ENCODE measurements around the gene UBE2E3.
A peak's percentile ranks its signal among the peaks of the same experiment; 100 is the strongest.
"Not testable (repeated sequence)": the region's sequence is repeated elsewhere in the genome, so short reads cannot be mapped to it uniquely, and the experiment has no call there.

UBE2E3 gene

GRCh38 chr2:181073896-181074295 lies 93.5 kb downstream of the UBE2E3 start:
- DNase-seq (ENCODE audit: low read depth in 2 of 2): no peak

- DNase-seq (ENCODE audit: low read depth in 2 of 2): no peak
Observed at GRCh38 chr2:181074457-181074856, 94.1 kb downstream of the UBE2E3 start.

- no peak for DNase-seq (ENCODE audit: low read depth in 2 of 2)
Observed at GRCh38 chr2:181076658-181077057, 96.3 kb downstream of the UBE2E3 start.

- DNase-seq (ENCODE audit: low read depth in 2 of 2): peak in 1 of 2 donors; percentile 1
Observed at GRCh38 chr2:181077128-181077709, 96.8 kb downstream of the UBE2E3 start.

GRCh38 chr2:181083140-181083539 lies 102.7 kb downstream of the UBE2E3 start:
- no peak for DNase-seq (ENCODE audit: low read depth in 2 of 2)

- no peak for DNase-seq (ENCODE audit: low read depth in 2 of 2)
Observed at GRCh38 chr2:181085734-181086133, 105.3 kb downstream of the UBE2E3 start.

- DNase-seq (ENCODE audit: low read depth in 2 of 2): not testable (repeated sequence)
Observed at GRCh38 chr2:181091920-181092319, 111.5 kb downstream of the UBE2E3 start.

GRCh38 chr2:181095486-181095885 lies 115.1 kb downstream of the UBE2E3 start:
- no peak for DNase-seq (ENCODE audit: low read depth in 2 of 2)

GRCh38 chr2:181103659-181104058 lies 123.3 kb downstream of the UBE2E3 start:
- no peak for DNase-seq (ENCODE audit: low read depth in 2 of 2)

GRCh38 chr2:181104512-181105115 lies 124.2 kb downstream of the UBE2E3 start:
- no peak for DNase-seq (ENCODE audit: low read depth in 2 of 2)

GRCh38 chr2:181105562-181105961 lies 125.2 kb downstream of the UBE2E3 start:
- no peak for DNase-seq (ENCODE audit: low read depth in 2 of 2)

GRCh38 chr2:181106229-181106628 lies 125.8 kb downstream of the UBE2E3 start:
- no peak for DNase-seq (ENCODE audit: low read depth in 2 of 2)

- DNase-seq (ENCODE audit: low read depth in 2 of 2): no peak
Observed at GRCh38 chr2:181106789-181107627, 126.6 kb downstream of the UBE2E3 start.

- no peak for DNase-seq (ENCODE audit: low read depth in 2 of 2)
Observed at GRCh38 chr2:181107628-181107945, 127.2 kb downstream of the UBE2E3 start.

GRCh38 chr2:181111059-181111458 lies 130.7 kb downstream of the UBE2E3 start:
- no peak for DNase-seq (ENCODE audit: low read depth in 2 of 2)

GRCh38 chr2:181112916-181113315 lies 132.5 kb downstream of the UBE2E3 start:
- DNase-seq (ENCODE audit: low read depth in 2 of 2): no peak

Measured in activated CD4-positive, alpha-beta T cell treated with anti-CD3 and anti-CD28 coated beads for 24 hours (primary cell).